Liver (tissue), 9 donors: ENCODE data around the gene NEUROG3. TPM values are rescaled to one million over a fixed set of nuclear protein-coding genes. Genes with fewer than 3 reads are reported as not detected.

Experiments used
- DNase-seq: peaks from one replicate; pipeline ENCODE4 v3.0.0-alpha.2; 2017; ENCODE audit warnings: low spot score
- H3K27ac ChIP-seq, 2 donors: one replicate each; pipeline ENCODE4 v1.7.0; 2013; ENCODE audit warnings: inconsistent platforms in 2 of 2, low read length in 2 of 2, control low read depth in 1 of 2, low read depth in 1 of 2, mild to moderate bottlenecking in 1 of 2
- H3K27me3 ChIP-seq, 4 donors: one replicate each; pipeline versions ENCODE4 v1.6.1 to v1.7.0; 2013; ENCODE audit warnings: low read length in 3 of 4, inconsistent platforms in 1 of 4, mild to moderate bottlenecking in 1 of 4, moderate library complexity in 1 of 4; ENCODE audit not compliant: control insufficient read depth in 4 of 4, insufficient read depth in 4 of 4
- H3K36me3 ChIP-seq, 4 donors: one replicate each; pipeline versions ENCODE4 v1.6.1 to v1.7.0; 2013; ENCODE audit warnings: low read length in 3 of 4, mild to moderate bottlenecking in 3 of 4, low read depth in 1 of 4, moderate library complexity in 1 of 4; ENCODE audit not compliant: control insufficient read depth in 4 of 4, insufficient read depth in 3 of 4
- H3K4me1 ChIP-seq, 4 donors: one replicate each; pipeline versions ENCODE4 v1.6.1 to v1.7.0; 2013; ENCODE audit warnings: low read length in 3 of 4, mild to moderate bottlenecking in 3 of 4, moderate library complexity in 1 of 4; ENCODE audit not compliant: control insufficient read depth in 4 of 4, insufficient read depth in 4 of 4
- H3K4me3 ChIP-seq, 3 donors: one replicate each; pipeline versions ENCODE4 v1.6.1 to v1.7.0; 2013; ENCODE audit warnings: low read length in 3 of 3, control low read depth in 1 of 3, low read depth in 1 of 3, mild to moderate bottlenecking in 1 of 3
- H3K9ac ChIP-seq, 2 donors: one replicate each; pipeline ENCODE4 v1.7.0; 2013; ENCODE audit warnings: low read length in 2 of 2, mild to moderate bottlenecking in 2 of 2, moderate library complexity in 2 of 2, control low read depth in 1 of 2, low read depth in 1 of 2
- H3K9me3 ChIP-seq, 4 donors: one replicate each; pipeline versions ENCODE4 v1.6.1 to v1.7.0; 2013; ENCODE audit warnings: low read length in 3 of 4; ENCODE audit not compliant: control insufficient read depth in 4 of 4
- FOXA1 ChIP-seq: IDR thresholded peaks from 2 replicates; pipeline ENCODE4 v1.6.1; 2016; ENCODE audit warnings: antibody characterized with exemption
- FOXA2 ChIP-seq: IDR thresholded peaks from 2 replicates; pipeline ENCODE4 v1.6.1; 2016; ENCODE audit warnings: antibody characterized with exemption
- GABPA ChIP-seq, 2 donors: IDR thresholded peaks in 1 of 2; conservative IDR thresholded peaks in 1 of 2; 2 replicates each; pipeline ENCODE4 v1.6.1; 2016; ENCODE audit warnings: antibody characterized with exemption in 2 of 2, mild to moderate bottlenecking in 1 of 2, moderate library complexity in 1 of 2
- NR2F2 ChIP-seq: IDR thresholded peaks from 2 replicates; pipeline ENCODE4 v1.6.1; 2016; ENCODE audit warnings: antibody characterized with exemption
- RAD21 ChIP-seq, 2 donors: IDR thresholded peaks; 2 replicates each; pipeline ENCODE4 v1.6.1; 2016; ENCODE audit warnings: antibody characterized with exemption in 2 of 2, mild to moderate bottlenecking in 2 of 2
- RXRA ChIP-seq, 2 donors: IDR thresholded peaks; 2 replicates each; pipeline ENCODE4 v1.6.1; 2017 to 2018; ENCODE audit warnings: antibody characterized with exemption in 2 of 2, mild to moderate bottlenecking in 1 of 2
- SP1 ChIP-seq: IDR thresholded peaks from 2 replicates; pipeline ENCODE4 v1.6.1; 2018; ENCODE audit warnings: antibody characterized with exemption, mild to moderate bottlenecking
- WGBS: extraction: QIAGEN DNeasy Blood & Tissue Kit; methylation state at CpG from one replicate; pipeline ENCODE4 v1.1.7; 2013; 5-methylcytosine and 5-hydroxymethylcytosine counted together
- polyA plus RNA-seq, 2 donors: library from polyadenylated mRNA; stranded (reverse) in 1 of 2; unstranded in 1 of 2; fragments of 200-250 nt in 1 of 2; fragments of >200 nt in 1 of 2; fragmentation: Nextera tagmentation in 1 of 2; extraction: Ambion mirVana in 1 of 2; gene quantifications; one replicate each; pipeline versions ENCODE4 v1.2.1 to v1.2.3, GENCODE V29; 2013 to 2015
- total RNA-seq, 2 donors: library from RNA; depleted of rRNA; stranded (reverse); fragments of >200 nt; gene quantifications; one replicate each; pipeline ENCODE4 v1.2.3, GENCODE V29; 2014
- TF ChIP-seq, protein P1 (sequence below): IDR thresholded peaks from 2 replicates; pipeline ENCODE4 v1.6.1; 2016; ENCODE audit warnings: antibody characterized with exemption
- TF ChIP-seq, protein P2 (sequence below): IDR thresholded peaks from 2 replicates; pipeline ENCODE4 v1.6.1; 2016; ENCODE audit warnings: antibody characterized with exemption
- TF ChIP-seq, protein P3 (sequence below): fragments of 150-350 bp; IDR thresholded peaks from 2 replicates; pipeline ENCODE4 v1.5.1; 2017; ENCODE audit warnings: improper control_type of control experiment, low read depth, low read length; ENCODE audit not compliant: missing input control
- TF ChIP-seq, protein P4 (sequence below): IDR thresholded peaks from 2 replicates; pipeline ENCODE4 v1.6.1; 2016; ENCODE audit warnings: antibody characterized with exemption, mild to moderate bottlenecking
- donor health status: healthy.
- donor health status: healthy.
- donor health status: healthy.
- donor health status: healthy.
- donor health status: healthy.

The NEUROG3 gene
- total and polyA plus RNA-seq, 4 donors = not detected

DNA sequence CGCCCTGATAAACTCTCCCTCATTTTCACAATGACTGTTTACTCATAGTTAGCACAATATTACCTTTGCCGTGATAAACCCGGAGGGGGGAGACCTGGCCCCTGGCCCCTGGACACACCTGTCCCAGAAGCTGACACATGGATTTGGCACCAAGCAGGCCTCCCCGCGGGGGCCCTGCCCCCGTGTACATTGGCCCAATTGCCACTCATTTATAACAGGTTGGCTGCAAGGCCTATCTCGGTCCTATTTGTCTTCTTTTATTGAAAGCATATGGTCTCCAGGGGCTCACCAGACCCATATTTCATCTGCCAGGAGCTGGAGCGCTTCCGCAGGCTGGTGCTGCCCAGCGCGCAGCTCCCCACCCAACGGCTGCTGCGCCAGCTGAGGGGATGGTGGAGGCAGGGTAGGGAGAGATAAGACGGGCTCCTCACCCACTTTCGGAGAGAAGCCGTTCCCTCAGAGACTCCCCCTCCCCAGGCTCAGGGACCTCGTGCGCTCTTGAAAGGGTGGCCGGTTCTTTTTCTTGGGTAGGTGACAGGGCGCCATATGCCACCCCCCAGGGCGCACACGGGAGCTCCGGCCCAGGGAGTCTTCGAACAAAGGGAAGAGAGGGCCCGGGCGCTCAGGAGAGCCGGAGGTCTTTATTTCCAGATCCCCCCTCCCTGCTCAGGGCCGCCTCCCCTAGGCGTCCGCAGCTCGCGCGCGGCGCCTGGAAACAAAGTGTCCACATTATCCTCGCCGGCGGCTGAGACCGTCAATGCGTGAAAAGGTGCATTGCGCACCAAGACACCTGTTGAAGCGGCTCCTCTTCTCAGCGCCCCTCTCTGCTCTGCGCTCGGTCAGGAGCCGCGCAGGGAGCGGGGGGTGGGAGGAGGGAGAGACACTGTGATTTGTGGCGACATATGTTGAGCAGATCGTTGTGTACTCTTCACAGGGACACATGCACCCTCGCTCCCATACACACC lies 4.3 kb upstream of the NEUROG3 start (continued):
- TF ChIP-seq RXRA (IDR thresholded peaks at IDR 0.05) = no peak
- no peak for TF ChIP-seq SP1
- no peak for TF ChIP-seq RAD21 (IDR thresholded peaks at IDR 0.05)

DNA sequence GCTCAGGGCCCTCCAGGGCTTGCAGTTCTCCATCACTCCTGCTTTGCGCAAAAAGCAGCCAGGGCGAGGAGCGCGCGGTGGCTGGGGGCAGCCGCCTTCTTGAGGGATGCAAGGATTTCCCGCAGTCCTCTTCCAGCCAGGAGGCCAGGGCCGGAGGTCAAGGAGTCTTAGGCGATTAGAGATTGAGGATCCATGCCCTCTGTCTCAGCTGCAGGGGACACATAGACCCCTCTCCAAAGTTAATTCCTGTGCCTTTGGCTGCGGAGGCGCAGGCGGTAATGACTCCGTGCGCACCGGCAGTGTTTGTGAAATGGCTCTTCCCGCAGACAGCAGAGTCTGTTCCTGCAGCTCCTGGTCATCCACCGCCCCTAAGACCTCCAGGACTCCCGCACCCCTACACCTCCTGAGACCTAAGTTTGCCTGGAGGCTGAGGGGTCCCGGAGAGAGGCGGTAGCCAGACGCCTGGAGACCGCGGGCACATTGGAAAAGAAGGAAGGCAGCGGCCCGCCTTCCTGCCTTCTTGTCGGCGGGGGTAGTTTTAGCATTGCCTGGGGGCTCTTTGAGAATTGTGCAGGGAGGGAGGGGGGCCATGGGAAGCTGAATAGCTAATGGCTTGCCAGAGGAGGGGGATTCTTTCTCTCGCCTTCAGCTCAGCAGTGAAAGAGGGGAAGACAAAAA lies 3.3 kb upstream of the NEUROG3 start:
- no peaks in the 10 kb centered on the region for H3K9me3 ChIP-seq
- no peak for TF ChIP-seq NR2F2
- TF ChIP-seq, protein P1, sequence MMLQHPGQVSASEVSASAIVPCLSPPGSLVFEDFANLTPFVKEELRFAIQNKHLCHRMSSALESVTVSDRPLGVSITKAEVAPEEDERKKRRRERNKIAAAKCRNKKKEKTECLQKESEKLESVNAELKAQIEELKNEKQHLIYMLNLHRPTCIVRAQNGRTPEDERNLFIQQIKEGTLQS = no peak
- no peak for TF ChIP-seq FOXA1
- TF ChIP-seq, protein P2, sequence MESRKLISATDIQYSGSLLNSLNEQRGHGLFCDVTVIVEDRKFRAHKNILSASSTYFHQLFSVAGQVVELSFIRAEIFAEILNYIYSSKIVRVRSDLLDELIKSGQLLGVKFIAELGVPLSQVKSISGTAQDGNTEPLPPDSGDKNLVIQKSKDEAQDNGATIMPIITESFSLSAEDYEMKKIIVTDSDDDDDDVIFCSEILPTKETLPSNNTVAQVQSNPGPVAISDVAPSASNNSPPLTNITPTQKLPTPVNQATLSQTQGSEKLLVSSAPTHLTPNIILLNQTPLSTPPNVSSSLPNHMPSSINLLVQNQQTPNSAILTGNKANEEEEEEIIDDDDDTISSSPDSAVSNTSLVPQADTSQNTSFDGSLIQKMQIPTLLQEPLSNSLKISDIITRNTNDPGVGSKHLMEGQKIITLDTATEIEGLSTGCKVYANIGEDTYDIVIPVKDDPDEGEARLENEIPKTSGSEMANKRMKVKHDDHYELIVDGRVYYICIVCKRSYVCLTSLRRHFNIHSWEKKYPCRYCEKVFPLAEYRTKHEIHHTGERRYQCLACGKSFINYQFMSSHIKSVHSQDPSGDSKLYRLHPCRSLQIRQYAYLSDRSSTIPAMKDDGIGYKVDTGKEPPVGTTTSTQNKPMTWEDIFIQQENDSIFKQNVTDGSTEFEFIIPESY = no peak
- TF ChIP-seq RXRA (IDR thresholded peaks at IDR 0.05) = no peak
- TF ChIP-seq FOXA2 = no peak
- TF ChIP-seq GABPA (IDR thresholded peaks at IDR 0.05 in 1 of 2, conservative IDR thresholded peaks at IDR 0.05 in 1 of 2) = no peak
- no peak for TF ChIP-seq SP1
- TF ChIP-seq, protein P3, sequence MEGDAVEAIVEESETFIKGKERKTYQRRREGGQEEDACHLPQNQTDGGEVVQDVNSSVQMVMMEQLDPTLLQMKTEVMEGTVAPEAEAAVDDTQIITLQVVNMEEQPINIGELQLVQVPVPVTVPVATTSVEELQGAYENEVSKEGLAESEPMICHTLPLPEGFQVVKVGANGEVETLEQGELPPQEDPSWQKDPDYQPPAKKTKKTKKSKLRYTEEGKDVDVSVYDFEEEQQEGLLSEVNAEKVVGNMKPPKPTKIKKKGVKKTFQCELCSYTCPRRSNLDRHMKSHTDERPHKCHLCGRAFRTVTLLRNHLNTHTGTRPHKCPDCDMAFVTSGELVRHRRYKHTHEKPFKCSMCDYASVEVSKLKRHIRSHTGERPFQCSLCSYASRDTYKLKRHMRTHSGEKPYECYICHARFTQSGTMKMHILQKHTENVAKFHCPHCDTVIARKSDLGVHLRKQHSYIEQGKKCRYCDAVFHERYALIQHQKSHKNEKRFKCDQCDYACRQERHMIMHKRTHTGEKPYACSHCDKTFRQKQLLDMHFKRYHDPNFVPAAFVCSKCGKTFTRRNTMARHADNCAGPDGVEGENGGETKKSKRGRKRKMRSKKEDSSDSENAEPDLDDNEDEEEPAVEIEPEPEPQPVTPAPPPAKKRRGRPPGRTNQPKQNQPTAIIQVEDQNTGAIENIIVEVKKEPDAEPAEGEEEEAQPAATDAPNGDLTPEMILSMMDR = no peak
- TF ChIP-seq, protein P4, sequence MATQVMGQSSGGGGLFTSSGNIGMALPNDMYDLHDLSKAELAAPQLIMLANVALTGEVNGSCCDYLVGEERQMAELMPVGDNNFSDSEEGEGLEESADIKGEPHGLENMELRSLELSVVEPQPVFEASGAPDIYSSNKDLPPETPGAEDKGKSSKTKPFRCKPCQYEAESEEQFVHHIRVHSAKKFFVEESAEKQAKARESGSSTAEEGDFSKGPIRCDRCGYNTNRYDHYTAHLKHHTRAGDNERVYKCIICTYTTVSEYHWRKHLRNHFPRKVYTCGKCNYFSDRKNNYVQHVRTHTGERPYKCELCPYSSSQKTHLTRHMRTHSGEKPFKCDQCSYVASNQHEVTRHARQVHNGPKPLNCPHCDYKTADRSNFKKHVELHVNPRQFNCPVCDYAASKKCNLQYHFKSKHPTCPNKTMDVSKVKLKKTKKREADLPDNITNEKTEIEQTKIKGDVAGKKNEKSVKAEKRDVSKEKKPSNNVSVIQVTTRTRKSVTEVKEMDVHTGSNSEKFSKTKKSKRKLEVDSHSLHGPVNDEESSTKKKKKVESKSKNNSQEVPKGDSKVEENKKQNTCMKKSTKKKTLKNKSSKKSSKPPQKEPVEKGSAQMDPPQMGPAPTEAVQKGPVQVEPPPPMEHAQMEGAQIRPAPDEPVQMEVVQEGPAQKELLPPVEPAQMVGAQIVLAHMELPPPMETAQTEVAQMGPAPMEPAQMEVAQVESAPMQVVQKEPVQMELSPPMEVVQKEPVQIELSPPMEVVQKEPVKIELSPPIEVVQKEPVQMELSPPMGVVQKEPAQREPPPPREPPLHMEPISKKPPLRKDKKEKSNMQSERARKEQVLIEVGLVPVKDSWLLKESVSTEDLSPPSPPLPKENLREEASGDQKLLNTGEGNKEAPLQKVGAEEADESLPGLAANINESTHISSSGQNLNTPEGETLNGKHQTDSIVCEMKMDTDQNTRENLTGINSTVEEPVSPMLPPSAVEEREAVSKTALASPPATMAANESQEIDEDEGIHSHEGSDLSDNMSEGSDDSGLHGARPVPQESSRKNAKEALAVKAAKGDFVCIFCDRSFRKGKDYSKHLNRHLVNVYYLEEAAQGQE = no peak
- TF ChIP-seq RAD21 (IDR thresholded peaks at IDR 0.05) = no peak
- H3K27ac ChIP-seq = no peak overlapping the region
- H3K27me3 ChIP-seq = peaks cover 0 to 37% (median 5%) of the 10 kb centered on the region in 4 donors
- H3K9ac ChIP-seq = no peak overlapping the region
- no peaks in the 10 kb centered on the region for H3K36me3 ChIP-seq
- no peak for DNase-seq
- peaks cover 0 to 28% (median 6%) of the 10 kb centered on the region in 4 donors for H3K4me1 ChIP-seq
- no peak overlapping the region for H3K4me3 ChIP-seq
- WGBS = 2% methylated on average over 28 of the region's 28 CpGs
